Activated CD4-positive, alpha-beta T cell treated with anti-CD3 and anti-CD28 coated beads, Interleukin-2, Interleukin-4, amounts not matched to agents 100 ng/mL and 50 ng/mL, durations not matched to agents 16 hours and 8 hours (primary cell): Measurements from ENCODE around the gene MVD.

Source experiments
- DNase-seq: peaks from one replicate; pipeline ENCODE4 v3.0.0-alpha.2; 2020; ENCODE audit warnings: low spot score

The MVD gene

DNA sequence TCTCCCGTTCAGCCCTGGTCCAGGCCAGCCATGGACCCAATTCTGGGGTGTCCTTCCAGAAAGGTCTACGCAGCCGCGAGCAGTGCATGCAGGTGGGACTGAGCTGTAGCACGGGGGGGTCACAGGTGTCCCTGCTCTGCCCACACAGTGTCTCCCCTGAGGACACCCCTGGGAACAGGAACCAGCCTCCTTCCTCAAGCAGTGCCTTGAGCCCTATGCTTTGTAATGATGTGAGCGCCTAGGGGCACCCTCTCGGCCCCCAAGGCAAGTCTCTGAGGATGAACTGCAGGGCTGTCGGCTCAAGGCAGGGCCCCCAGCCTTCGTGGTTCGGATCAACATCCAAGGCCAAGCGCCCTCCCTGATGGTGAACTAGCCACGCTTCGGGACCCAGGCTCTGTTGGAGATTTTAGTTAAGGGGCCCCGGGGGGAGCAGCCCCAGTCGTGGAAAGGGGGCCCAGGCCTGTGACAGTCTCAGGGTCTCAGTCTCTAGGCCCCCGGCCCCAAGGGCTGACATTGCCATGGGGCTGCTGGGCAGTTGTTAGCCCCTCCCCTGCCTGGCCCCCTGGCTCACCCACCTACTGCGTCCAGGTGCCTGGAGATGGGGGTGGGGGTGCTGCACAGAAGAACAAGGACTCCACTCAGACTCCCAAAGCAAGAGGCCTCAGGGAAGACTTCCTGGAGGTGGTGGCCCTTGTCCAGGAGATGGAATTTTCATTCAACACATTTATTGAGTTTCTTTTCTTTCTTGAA is 22.2 kb downstream of the MVD start:
- no peak for DNase-seq

DNA sequence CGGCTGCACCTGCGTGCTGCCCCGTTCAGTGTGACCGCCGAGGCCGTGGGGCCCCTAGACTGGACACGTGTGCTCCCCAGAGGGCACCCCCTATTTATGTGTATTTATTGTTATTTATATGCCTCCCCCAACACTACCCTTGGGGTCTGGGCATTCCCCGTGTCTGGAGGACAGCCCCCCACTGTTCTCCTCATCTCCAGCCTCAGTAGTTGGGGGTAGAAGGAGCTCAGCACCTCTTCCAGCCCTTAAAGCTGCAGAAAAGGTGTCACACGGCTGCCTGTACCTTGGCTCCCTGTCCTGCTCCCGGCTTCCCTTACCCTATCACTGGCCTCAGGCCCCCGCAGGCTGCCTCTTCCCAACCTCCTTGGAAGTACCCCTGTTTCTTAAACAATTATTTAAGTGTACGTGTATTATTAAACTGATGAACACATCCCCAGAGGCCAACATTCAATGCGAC is 22.8 kb downstream of the MVD start:
- no peak for DNase-seq

DNA sequence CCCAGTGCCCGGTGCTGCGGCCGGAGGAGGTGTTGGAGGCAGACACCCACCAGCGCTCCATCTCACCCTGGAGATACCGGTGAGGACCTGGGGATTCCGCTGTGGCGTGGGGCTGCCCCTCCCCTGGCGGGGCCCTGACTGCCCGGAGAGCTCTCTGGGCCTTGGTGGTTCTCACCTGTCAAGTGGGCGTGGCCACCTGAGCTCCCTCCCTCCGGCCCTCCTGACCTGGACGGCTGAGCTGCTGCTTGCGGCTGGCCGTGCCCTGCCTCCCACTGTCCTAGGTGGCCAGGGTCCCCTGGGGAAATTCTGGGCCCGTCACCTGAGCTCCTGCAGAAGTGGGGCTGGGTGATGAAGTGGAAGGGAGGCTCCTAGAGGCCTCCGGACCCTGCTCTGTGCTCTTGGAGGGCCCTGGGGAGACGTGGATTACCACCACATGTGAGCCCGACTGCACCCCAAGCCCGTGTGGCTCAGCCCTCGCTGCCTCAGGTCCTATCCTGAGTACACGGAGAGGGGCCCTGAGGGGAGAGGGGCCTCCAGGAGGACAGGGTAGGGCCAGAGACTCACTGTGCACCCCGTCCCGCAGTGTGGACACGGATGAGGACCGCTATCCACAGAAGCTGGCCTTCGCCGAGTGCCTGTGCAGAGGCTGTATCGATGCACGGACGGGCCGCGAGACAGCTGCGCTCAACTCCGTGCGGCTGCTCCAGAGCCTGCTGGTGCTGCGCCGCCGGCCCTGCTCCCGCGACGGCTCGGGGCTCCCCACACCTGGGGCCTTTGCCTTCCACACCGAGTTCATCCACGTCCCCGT is 23.5 kb downstream of the MVD start:
- DNase-seq, result no peak

DNA sequence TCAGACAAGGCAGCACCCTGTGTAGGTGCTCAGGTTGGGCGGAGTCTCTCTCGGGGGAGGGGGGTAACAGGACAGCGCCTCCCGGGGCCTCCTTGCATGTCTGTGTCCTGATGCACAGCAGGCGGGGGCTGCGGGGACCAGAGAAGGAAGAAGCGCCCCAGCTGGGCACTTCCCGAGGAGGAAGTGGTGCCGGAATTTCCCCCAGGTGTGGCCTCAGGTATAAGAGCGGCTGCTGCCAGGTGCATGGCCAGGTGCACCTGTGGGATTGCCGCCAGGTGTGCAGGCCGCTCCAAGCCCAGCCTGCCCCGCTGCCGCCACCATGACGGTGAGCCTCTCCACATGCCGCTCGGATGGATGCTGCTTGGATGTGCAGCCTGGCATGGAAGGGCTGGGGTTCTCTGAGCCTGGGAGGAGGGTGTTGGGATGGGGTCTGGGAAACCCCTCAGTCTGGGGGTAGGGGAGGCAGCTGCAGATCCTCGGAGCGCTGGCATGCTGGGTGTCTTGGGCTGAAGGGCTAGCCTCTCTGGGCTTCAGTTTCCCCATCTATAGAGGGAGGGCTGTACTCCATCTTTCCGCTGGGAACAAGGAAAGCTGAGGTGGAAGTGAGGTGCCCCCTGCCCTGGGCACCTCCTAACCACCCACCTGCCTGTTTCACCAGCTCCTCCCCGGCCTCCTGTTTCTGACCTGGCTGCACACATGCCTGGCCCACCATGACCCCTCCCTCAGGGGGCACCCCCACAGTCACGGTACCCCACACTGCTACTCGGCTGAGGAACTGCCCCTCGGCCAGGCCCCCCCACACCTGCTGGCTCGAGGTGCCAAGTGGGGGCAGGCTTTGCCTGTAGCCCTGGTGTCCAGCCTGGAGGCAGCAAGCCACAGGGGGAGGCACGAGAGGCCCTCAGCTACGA is 24.3 kb downstream of the MVD start, which contains the start of gene IL17C:
IL17C (plus strand) TSS at position 250 of the 908 bp plus-strand sequence; CDS start at position 320, 70 bp downstream.
- no peak for DNase-seq

DNA sequence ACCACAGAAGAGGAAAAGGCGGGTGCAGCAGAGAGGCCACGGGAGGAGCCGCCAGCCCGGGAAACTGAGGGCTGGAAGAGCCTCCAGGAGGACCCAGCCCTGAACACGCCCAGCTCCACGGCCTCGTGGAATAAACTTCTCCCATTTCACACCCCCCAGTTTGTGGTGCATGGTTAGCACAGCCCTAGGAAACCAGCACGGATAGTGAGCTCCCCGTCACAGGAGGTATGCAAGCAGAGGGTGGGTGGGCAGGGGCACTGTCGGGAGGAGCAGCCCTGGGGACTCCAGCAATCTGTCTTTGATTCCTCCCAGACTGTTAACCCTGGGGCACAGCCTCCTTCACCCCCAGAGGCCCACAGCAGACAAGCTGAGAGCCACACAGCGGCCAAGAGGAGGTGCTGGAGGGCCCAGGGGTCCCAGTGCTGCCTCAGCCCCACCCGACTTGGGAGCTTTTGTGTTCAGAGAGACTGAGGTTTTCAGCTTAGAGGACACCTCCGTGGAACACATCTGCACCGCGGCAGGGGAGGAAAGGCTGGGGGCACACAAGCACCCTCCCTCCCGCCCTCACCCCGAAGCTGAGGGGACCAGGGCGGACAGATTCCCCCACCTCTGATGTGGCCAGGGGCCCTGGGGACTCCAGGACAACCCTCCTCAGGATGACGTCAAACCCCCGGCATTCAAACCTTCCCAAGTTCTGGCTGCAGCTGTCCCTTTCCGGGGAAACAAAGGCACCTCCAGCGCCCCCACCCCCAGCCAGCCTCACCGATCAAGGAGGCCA is 26.2 kb downstream of the MVD start:
- DNase-seq, result no peak

DNA sequence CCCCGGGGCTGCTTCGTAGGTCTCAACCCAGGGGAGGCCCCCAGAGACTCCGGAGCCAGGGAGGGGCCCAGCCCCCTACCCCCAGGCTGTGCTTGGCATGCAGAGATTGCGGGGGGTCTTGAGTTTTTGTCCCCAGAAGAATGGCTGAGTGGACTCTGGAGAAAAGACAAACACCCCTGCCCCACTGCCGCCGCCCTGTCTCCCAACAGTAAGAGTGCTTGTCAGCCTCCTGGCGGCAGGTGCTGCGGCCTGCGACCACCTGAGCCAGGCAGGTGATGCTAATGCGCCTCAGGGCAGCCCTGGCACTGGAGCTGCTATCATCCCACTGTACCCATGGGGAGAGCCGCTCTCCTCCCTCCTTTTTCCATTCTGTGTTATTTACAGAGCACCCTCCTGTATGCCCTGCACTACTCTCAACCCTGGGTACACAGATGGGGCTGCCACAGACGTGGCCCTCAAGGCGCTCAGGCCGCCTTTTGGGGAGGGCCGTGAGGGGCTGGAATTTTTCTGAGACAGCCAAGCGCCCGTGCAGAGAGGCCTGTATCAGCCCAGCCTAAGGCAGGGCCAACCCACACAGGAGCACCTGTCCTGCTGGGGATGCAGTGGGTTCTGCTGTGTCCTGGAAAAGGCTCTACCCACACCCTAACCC is 27.1 kb downstream of the MVD start:
- DNase-seq, result no peak

DNA sequence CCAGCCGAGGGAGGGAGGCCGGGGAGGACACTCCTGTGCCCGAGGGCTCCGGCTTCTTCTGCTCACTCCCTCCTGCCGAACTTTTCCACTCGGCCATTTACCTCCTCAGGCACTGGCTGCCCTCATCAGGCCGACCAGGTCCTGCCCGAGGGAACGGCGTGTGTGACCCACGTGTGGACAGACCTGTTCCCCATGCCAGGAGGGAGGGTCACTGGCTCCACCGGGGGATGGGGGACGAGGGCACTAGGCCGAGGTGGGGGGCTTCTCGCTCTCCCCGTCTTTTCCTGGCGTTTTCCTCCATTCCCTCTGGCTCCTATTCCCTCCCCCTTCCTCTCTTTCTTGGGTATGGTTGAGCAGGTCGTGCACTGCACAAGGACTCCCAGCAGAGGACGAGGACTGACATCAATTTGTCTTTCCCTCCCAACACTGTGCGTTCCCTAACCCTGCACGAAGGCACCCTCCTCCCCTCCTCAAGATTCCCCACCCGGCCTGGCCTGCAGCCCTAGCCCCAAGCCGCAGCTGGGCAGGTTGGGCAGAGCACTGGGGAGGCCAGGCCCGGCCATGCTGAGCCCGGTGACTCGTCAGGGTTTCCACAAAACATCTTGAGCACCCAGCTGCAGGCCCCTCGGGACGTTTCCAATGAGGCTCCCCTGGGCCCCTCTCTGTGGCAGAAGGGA is 27.8 kb downstream of the MVD start:
- no peak for DNase-seq

DNA sequence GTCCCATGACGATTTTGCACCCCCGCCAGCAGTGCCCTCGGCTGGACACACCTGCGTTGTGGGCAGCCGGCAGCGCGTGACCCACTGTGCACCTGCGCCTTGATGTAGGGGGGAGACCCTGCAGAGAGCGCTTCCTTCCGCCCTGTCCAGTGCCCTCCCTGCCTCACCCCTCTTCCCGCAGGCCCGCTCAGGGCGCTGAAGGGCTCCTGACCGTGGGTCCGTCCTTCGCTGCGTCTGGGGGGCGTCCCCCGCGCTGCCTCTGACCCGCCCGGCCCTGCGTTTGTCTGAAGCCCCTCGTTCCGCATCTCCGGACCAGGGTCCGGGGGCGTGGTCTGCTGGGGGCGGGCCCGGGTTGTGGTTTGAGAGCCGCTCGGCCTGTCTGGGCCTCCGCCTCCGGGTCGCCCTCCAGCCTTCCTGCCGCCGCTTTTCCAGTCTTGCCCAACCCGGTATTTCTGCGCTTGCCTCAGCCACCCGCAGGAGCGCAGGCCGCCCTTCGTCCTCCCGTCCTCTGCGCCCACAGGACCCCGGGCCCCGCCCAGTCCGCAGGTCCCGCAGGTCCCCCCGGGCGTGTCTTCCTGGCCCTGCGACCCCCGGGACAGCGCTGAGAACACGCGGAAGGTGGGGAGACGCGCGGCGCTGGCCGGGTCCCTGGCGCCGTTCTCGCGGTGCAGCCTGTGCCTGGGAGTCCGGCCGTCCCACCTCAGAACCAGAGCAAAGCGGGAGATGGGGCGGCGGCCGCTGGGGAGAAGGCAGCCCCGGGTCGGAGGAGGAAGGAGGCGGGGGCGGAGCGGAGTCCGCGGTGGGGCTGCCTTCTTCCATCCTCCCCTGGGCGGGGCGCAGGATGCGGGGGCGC is 28.5 kb downstream of the MVD start:
- DNase-seq, result peak; percentile 43

DNA sequence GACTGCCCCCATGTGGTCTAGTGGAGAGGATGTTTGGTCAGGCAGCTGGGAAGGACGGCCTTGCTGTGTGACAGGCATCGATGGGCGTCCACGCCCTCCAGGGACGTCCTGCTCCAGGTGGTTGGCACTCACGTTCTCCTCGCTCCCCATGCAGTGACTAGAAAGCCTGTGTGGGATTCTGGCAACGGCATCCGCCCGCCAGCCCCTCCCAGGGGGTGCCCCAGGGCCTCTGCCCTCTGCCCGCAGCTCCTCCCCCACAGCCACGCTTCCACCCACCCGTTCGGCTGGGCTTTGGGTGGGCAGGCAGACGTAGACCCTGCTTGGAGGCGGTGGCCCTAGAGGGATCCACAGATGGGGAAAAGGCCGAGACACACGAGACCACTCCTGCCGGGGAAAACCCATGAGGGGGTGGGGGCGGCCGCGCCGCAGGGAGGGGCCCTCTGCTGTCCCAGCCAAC is 29.2 kb downstream of the MVD start:
- peak; percentile 47 for DNase-seq

DNA sequence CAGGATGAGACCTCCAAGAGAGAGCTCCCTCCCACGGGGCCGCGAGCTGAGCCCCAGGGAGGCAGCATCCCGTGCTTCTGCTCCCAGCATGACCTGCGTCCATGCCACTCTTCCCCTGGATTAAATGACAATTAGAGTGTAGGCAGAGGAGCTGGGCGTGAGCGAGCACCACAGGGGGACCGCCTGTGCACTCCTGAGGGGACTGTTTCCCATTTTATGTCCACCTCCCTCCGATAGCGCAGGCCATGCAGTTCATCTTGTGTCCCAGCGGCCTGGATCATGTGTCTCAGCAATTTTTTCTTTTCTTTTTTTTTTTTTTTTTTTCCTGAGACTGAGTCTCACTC is 30.3 kb downstream of the MVD start:
- no peak for DNase-seq

DNA sequence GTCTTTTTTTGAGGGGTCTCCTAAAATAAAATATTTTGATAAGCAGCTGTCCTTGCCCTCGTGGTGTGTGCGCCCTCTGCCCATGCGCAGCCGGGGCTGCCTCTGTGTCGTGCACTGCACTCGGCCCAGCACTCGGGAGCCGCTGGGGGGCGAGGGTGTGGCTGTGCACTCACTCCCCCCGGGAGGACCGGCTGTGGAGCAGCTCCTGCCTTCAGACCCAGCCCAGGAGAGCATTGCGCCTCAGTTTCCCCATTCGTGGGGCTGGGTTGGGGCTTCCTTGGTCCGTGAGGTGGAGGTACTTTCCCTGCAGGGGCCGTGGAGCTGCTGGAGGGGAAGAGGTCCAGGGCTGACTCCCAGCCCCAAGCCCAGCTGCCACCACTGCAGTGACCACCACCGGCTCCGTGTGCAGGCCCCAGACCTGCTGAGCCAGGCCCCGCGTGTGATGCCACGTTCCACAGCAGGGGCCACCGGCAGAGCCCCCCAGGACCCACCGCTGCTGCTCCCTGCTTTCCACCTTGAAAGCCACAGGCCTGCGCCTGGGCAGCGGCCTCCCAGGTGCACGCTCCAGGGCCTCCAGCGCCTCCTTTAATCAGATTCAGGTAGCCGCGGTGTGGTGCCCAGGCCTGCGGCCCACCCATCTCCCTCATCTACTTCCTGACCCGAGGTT is 30.8 kb downstream of the MVD start:
- DNase-seq, result no peak

DNA sequence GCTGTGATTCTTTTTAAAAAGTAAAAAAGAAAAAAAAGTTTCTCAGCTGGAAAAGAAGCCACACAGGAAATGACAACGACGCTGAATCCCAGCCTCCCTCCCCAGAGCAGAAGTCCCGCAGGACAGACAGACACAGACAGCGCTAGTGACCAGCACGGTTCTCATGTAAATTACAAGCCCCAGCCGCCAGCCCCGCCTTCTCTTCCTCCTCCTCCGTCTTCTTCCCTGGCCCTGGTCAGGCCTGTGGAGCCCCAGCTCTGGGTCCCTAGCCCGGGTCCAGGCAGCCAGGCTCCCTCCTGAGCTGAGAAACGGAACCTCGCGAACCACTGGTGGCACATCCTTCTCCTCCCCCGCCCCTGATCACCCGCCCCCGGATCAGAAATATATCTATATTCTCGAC is 31.5 kb downstream of the MVD start:
- DNase-seq, result no peak

DNA sequence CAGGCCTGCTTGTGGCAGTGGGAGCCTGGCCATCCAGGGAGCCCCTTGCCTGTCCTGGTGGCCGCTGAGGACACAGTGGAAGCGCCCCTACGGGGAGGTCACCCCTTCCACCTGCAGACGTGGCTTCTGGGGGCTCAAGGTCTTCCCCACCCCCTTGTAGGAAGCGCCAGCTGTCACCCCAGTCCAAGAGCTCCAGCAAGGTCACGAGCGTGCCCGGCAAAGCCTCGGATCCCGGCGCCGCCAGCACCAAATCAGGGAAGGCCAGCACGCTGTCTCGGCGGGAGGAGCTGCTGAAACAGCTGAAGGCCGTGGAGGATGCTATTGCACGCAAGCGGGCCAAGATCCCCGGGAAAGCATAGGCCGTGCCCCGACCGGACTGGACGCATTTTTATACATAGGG is 31.9 kb downstream of the MVD start:
- no peak for DNase-seq

DNA sequence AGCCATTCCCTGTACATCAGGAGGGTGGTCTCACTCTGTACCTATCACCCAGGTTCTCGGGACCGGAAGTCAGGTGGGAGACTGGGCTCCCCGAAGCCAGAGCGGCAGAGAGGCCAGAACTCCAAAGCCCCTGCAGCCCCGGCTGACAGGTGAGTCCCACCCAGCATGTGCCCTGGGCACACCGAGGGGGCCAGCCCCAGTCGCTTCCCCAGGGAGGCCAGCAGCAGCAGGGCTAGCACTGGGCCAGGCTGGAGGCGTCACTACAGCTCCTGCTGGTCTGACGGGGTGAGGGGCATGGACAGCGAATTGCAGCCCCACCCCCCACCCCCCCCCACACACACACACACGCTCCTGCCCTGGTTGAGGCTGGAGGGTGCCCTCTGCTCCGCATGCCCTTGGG is 32.5 kb downstream of the MVD start:
- no peak for DNase-seq

DNA sequence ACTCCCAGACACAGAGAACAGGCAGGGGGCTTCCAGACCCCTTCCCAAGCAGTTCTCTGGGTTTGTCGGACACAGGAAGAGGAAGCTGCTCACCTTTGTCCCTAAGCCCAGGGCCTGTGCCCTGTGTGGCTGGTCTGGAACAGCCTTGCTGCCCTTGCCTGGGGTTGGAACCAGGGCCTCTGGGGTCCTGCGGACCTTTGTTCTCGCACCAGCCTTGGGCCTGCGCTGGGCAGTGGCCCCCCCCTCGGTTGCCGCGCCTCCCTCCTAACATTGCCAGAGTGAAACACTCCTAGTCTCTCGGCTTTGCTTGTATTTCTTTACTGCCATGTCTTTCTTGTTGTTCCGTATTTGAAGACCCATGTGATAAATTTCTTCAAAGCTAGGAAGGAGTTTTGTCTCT is 33.1 kb downstream of the MVD start:
- DNase-seq, result no peak

DNA sequence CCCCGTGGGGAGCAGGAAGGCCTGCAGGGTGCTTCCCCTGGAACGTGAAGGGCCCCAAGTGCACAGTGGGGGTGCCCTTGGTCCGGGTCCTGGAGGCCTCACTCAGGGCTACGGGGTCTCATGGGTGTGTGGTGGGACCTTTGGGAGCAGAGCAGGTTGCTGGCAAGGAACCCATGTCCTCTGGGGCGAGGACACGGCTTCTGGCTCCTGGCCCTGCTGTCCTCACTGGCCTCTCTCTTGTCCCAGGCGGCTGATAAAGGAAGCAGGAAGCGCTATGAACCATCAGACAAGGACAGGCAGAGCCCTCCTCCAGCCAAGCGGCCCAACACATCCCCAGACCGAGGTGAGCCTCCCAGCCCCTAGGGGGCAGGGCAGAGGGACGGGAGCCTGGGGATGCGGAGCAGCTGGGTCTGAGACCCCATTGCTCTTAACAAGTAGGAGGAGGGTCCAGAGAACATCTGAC is 34.3 kb downstream of the MVD start:
- DNase-seq, result no peak

DNA sequence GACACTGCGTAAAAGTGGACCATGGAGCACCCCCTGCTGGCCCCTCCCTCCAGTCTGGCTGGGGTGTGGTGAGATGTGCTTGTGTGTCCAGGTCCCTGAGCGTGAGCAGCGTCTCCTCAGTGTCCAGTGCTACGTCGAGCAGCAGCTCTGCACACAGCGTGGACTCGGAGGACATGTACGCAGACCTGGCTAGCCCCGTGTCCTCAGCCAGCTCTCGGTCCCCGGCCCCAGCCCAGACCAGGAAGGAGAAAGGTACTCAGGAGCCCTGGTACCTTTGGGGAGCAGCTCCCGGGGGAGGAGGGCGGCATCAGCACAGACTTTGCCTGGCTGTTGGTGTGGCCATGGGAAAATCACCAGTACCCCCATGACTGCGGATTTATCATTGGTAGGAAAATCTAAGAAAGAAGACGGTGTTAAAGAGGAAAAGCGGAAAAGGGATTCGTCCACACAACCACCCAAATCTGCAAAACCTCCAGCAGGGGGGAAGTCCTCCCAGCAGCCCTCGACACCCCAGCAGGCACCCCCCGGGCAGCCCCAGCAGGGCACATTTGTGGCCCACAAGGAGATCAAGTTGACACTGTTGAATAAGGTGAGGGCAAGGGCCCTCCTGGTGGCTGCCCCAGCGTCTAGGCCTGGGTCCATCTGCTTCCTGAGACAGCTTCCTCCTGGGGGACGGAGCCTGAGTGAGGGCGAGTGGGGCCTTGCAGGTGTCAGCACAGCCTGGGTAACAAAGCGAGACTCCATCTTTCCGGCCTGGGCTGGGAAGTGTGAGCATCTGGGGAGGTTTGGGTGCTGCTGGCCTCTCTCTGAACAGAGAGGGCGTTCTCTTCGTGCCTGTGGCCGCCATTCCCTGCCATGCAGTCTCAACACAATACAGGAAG is 35.1 kb downstream of the MVD start:
- DNase-seq, result no peak

DNA sequence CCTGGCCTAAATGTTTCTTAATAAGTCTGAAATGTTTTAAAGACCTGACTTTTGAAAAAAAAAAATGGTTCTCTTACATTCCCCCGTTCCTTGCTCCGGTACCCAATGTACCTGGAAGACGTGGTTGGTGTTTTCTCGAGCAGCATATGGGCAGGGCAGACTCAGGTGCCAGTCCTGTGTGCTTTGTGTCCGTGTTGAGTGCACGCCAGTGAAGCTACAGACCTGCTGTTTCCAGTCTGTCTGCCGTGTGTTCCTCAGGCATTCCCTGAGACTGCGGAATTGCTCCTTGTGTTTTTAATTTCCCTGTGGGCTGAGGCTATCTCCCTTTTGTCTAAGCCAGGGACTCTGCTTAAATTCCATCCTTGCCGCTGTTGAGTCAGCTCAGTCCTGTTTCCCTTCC is 36.2 kb downstream of the MVD start:
- no peak for DNase-seq
